Suprapubic skin (tissue), 4 donors: ENCODE data around the gene HDDC3. TPM values are rescaled to one million over a fixed set of nuclear protein-coding genes. Genes with fewer than 3 reads are reported as not detected.

Source experiments
- DNase-seq, 2 donors: peaks; one replicate each; pipeline ENCODE4 v3.0.0-alpha.2; 2019; ENCODE audit warnings: low spot score in 2 of 2
- H3K27ac ChIP-seq: fragments of 200-600 bp; sonication (generic); one replicate; pipeline ENCODE4 v1.5.1; 2019
- H3K27me3 ChIP-seq: fragments of 200-600 bp; sonication (generic); one replicate; pipeline ENCODE4 v1.5.1; 2019
- H3K36me3 ChIP-seq: fragments of 200-600 bp; sonication (generic); one replicate; pipeline ENCODE4 v1.5.1; 2019
- H3K4me1 ChIP-seq: fragments of 200-600 bp; sonication (generic); one replicate; pipeline ENCODE4 v1.5.1; 2019
- H3K4me3 ChIP-seq: fragments of 200-600 bp; sonication (generic); one replicate; pipeline ENCODE4 v1.5.1; 2019; ENCODE audit warnings: mild to moderate bottlenecking
- H3K9me3 ChIP-seq: fragments of 200-600 bp; sonication (generic); one replicate; pipeline ENCODE4 v1.5.1; 2019
- CTCF ChIP-seq, 2 donors: fragments of 200-600 bp in 1 of 2; fragments of 450-650 bp in 1 of 2; sonication (generic) in 1 of 2; IDR thresholded peaks; one replicate each; pipeline ENCODE4 v1.5.1; 2016 to 2019; ENCODE audit warnings: antibody characterized with exemption in 2 of 2, mild to moderate bottlenecking in 1 of 2, moderate library complexity in 1 of 2
- EP300 ChIP-seq: sonication (generic); formaldehyde crosslinking; IDR thresholded peaks from one replicate; pipeline ENCODE4 v1.6.1; 2017; ENCODE audit warnings: antibody characterized with exemption
- POLR2A ChIP-seq, 2 donors: fragments of 450-650 bp; IDR thresholded peaks; one replicate each; pipeline ENCODE4 v1.6.1; 2017; ENCODE audit warnings: antibody characterized with exemption in 2 of 2, mild to moderate bottlenecking in 2 of 2, moderate library complexity in 2 of 2
- POLR2AphosphoS5 ChIP-seq, 3 donors: sonication (generic); formaldehyde crosslinking; IDR thresholded peaks; one replicate each; pipeline ENCODE4 v1.6.1; 2017; ENCODE audit warnings: antibody characterized with exemption in 3 of 3
- WGBS: methylation state at CpG from one replicate; pipeline ENCODE4 v1.1.5; 2018; 5-methylcytosine and 5-hydroxymethylcytosine counted together
- total RNA-seq, 4 donors: library from RNA; depleted of rRNA; stranded (reverse); fragments of >200 nt; gene quantifications; one replicate each; pipeline ENCODE4 v1.1.0, GENCODE V29; 2016

Gene HDDC3
- total RNA-seq, 4 donors from 2014 or later = 13.5 to 119 (median 17.0) TPM

- Histone ChIP-seq H3K36me3 (peaks cover 100% of the 10 kb centered on the region), H3K27ac (no peak overlapping the region), H3K9me3 (no peaks in the 10 kb centered on the region), H3K27me3 (no peaks in the 10 kb centered on the region), H3K4me3 (no peak overlapping the region), H3K4me1 (no peaks in the 10 kb centered on the region)
- WGBS = 72% methylated on average over 25 of the region's 25 CpGs
- TF ChIP-seq EP300 = no peak
- no peak for TF ChIP-seq POLR2AphosphoS5 (IDR thresholded peaks at IDR 0.05)
- no peak for TF ChIP-seq POLR2A (IDR thresholded peaks at IDR 0.05)
- TF ChIP-seq CTCF (IDR thresholded peaks at IDR 0.05) = no peak
- DNase-seq = no peak
Measured at GRCh38 chr15:90915808-90916440, 16.4 kb downstream of the HDDC3 start.

GRCh38 chr15:90915216-90915807, 17.0 kb downstream of the HDDC3 start:
- whole genome bisulfite sequencing = 85% methylated on average over 7 of the region's 7 CpGs
- no peaks in the 10 kb centered on the region for H3K9me3 ChIP-seq
- TF ChIP-seq POLR2AphosphoS5 (IDR thresholded peaks at IDR 0.05) (no peak), EP300 (no peak), POLR2A (IDR thresholded peaks at IDR 0.05) (no peak), CTCF (IDR thresholded peaks at IDR 0.05) (no peak)
- no peak for DNase-seq
- H3K36me3 ChIP-seq = peaks cover 100% of the 10 kb centered on the region
- no peaks in the 10 kb centered on the region for H3K27me3 ChIP-seq
- no peak overlapping the region for H3K27ac ChIP-seq
- H3K4me1 ChIP-seq = no peaks in the 10 kb centered on the region
- no peak overlapping the region for H3K4me3 ChIP-seq

GRCh38 chr15:90914305-90915080, 17.9 kb downstream of the HDDC3 start:
- Histone ChIP-seq H3K9me3 (no peaks in the 10 kb centered on the region), H3K4me3 (no peak overlapping the region), H3K27me3 (no peaks in the 10 kb centered on the region), H3K27ac (no peak overlapping the region), H3K4me1 (no peaks in the 10 kb centered on the region), H3K36me3 (peaks cover 100% of the 10 kb centered on the region)
- 88% methylated on average over 22 of the region's 22 CpGs for WGBS
- no peak for DNase-seq
- TF ChIP-seq CTCF (IDR thresholded peaks at IDR 0.05) (no peak), POLR2AphosphoS5 (IDR thresholded peaks at IDR 0.05) (no peak), EP300 (no peak), POLR2A (IDR thresholded peaks at IDR 0.05) (no peak)

GRCh38 chr15:90913398-90913944, 18.9 kb downstream of the HDDC3 start:
- 79% methylated on average over 2 of the region's 12 CpGs for WGBS
- DNase-seq = no peak
- peaks cover 100% of the 10 kb centered on the region for H3K36me3 ChIP-seq
- H3K4me1 ChIP-seq = no peaks in the 10 kb centered on the region
- TF ChIP-seq CTCF (IDR thresholded peaks at IDR 0.05) (no peak), POLR2AphosphoS5 (IDR thresholded peaks at IDR 0.05) (no peak), POLR2A (IDR thresholded peaks at IDR 0.05) (no peak), EP300 (no peak)
- no peak overlapping the region for H3K27ac ChIP-seq
- no peaks in the 10 kb centered on the region for H3K9me3 ChIP-seq
- H3K4me3 ChIP-seq = no peak overlapping the region
- no peaks in the 10 kb centered on the region for H3K27me3 ChIP-seq

GRCh38 chr15:90912770-90913075, 19.6 kb downstream of the HDDC3 start:
- Histone ChIP-seq H3K36me3 (peaks cover 99% of the 10 kb centered on the region), H3K27me3 (no peaks in the 10 kb centered on the region), H3K27ac (no peak overlapping the region), H3K4me3 (no peak overlapping the region), H3K9me3 (no peaks in the 10 kb centered on the region), H3K4me1 (no peaks in the 10 kb centered on the region)
- DNase-seq = no peak
- TF ChIP-seq POLR2AphosphoS5 (IDR thresholded peaks at IDR 0.05) = no peak
- TF ChIP-seq CTCF (IDR thresholded peaks at IDR 0.05) = no peak
- TF ChIP-seq POLR2A (IDR thresholded peaks at IDR 0.05) = no peak
- TF ChIP-seq EP300 = no peak
- 90% methylated on average over 7 of the region's 7 CpGs for whole genome bisulfite sequencing
